K562 (cell line): ENCODE results near the gene TTL. TPM values are rescaled to one million over a fixed set of nuclear protein-coding genes. Genes with fewer than 3 reads are reported as not detected.
A peak's percentile ranks its signal among the peaks of the same experiment; 100 is the strongest.
"Not testable (repeated sequence)": the region's sequence is repeated elsewhere in the genome, so short reads cannot be mapped to it uniquely, and the experiment has no call there.

ENCODE experiments used
- ATAC-seq: fragments of 200-7000 bp; cut with Tn5 transposase; 3 replicates; pipeline ENCODE4 v1.9.1; 2020; ENCODE audit warnings: moderate library complexity
- BruUV-seq: library from RNA; stranded (reverse); fragments of 400-500 nt; replicated peaks from 2 replicates; lab custom pipeline; 2021; lab: Mats Ljungman, UMichigan
- CTCF ChIA-PET: fragments of 300-600 bp; formaldehyde crosslinking; extraction: SDS; loops from one replicate; lab custom pipeline; 2021; ENCODE audit warnings: low intra/inter-chr PET ratio; lab: Yijun Ruan, JAX
- POLR2A ChIA-PET: fragments of 300-600, 350-650 bp; sonication (Branson Sonifier 250); formaldehyde crosslinking; extraction: SDS; loops from one replicate; lab custom pipeline; 2021; ENCODE audit warnings: antibody characterized with exemption, inconsistent platforms; lab: Yijun Ruan, JAX
- DNase-seq, 4 experiments: peaks; one replicate each; pipeline versions ENCODE4 v3.0.0 to v3.0.0-alpha.2; 2011 to 2018; ENCODE audit warnings: low spot score in 3 of 4, mixed read lengths in 3 of 4; ENCODE audit errors: extremely low read depth in 1 of 4
- FAIRE-seq: peaks from 2 replicates; lab custom pipeline; 2011; peaks lifted over from hg19 to GRCh38; lab: Jason Lieb, UNC
- H2AFZ ChIP-seq: 2 replicates; pipeline ENCODE4 v1.6.0; 2011; ENCODE audit warnings: low read depth, low read length, control low read depth, inconsistent platforms
- H3K27ac ChIP-seq: fragments of 200-600 bp; 3 replicates; pipeline ENCODE4 v1.8.0; 2011; ENCODE audit warnings: low read depth, mild to moderate bottlenecking, control low read depth, inconsistent platforms, low read length, moderate library complexity, mixed read lengths; ENCODE audit errors: extremely low read depth
- H3K27me3 ChIP-seq, 2 experiments: fragments of 300-600 bp in 1 of 2; 2 replicates in 1 of 2; 3 replicates in 1 of 2; pipeline versions ENCODE4 v1.6.0 to v1.8.0; 2011; ENCODE audit warnings: inconsistent platforms in 2 of 2, low read length in 2 of 2, mild to moderate bottlenecking in 1 of 2, mixed read lengths in 1 of 2, moderate library complexity in 1 of 2; ENCODE audit not compliant: control insufficient read depth in 2 of 2, insufficient read depth in 2 of 2
- H3K36me3 ChIP-seq: fragments of 300-600 bp; 3 replicates; pipeline ENCODE4 v1.8.0; 2011; ENCODE audit warnings: mild to moderate bottlenecking, low read length, inconsistent platforms; ENCODE audit not compliant: control insufficient read depth, insufficient read depth
- H3K4me1 ChIP-seq, 2 experiments: fragments of 200-600 bp in 1 of 2; replicated peaks in 1 of 2; 2 replicates in 1 of 2; 3 replicates in 1 of 2; pipeline versions ENCODE4 v1.5.1 to v1.8.0; 2011; ENCODE audit warnings: inconsistent platforms in 2 of 2, low read length in 2 of 2, mild to moderate bottlenecking in 1 of 2, mixed read lengths in 1 of 2, moderate library complexity in 1 of 2; ENCODE audit not compliant: control insufficient read depth in 2 of 2, insufficient read depth in 2 of 2
- H3K4me2 ChIP-seq: 2 replicates; pipeline ENCODE4 v1.6.1; 2011; ENCODE audit warnings: low read length, control low read depth, inconsistent platforms, mixed read lengths; ENCODE audit not compliant: insufficient read depth
- H3K4me3 ChIP-seq: fragments of 200-600 bp; sonication (generic), shearing (Covaris generic); 2 replicates; pipeline ENCODE4 v1.5.1; 2016; ENCODE audit warnings: control low read depth, inconsistent platforms
- H3K79me2 ChIP-seq: fragments of 200-600 bp; 3 replicates; pipeline ENCODE4 v1.8.0; 2011; ENCODE audit warnings: low read length, inconsistent platforms; ENCODE audit not compliant: control insufficient read depth, insufficient read depth
- H3K9ac ChIP-seq, 2 experiments: 2 replicates each; pipeline versions ENCODE4 v1.6.0 to v1.6.1; 2011; ENCODE audit warnings: low read depth in 2 of 2, low read length in 2 of 2, control low read depth in 1 of 2, inconsistent platforms in 1 of 2, mild to moderate bottlenecking in 1 of 2, mixed read lengths in 1 of 2; ENCODE audit not compliant: insufficient read depth in 1 of 2
- H3K9me1 ChIP-seq: one replicate; pipeline ENCODE4 v1.6.0; 2011; ENCODE audit warnings: inconsistent platforms, mild to moderate bottlenecking, low read length, moderate library complexity; ENCODE audit not compliant: control insufficient read depth, insufficient read depth
- H3K9me3 ChIP-seq: replicated peaks from 2 replicates; pipeline ENCODE4 v1.5.1; 2011; ENCODE audit warnings: low read depth, low read length, inconsistent platforms; ENCODE audit not compliant: control insufficient read depth, insufficient read depth
- H4K20me1 ChIP-seq: replicated peaks from 2 replicates; pipeline ENCODE4 v1.6.1; 2011; ENCODE audit warnings: low read length, inconsistent platforms, mixed read lengths; ENCODE audit not compliant: control insufficient read depth, insufficient read depth
- REST ChIP-seq, 2 experiments: fragments of 450-650 bp; formaldehyde crosslinking in 1 of 2; IDR thresholded peaks; 2 replicates each; pipeline versions ENCODE4 v1.4.0 to v1.6.1; 2014 to 2020; ENCODE audit warnings: mild to moderate bottlenecking in 2 of 2, borderline replicate concordance in 1 of 2, low read depth in 1 of 2
- WGBS: fragments of 100-300 bp; shearing (Covaris generic); methylation state at CpG from one replicate; pipeline ENCODE4 v1.1.6; 2016; ENCODE audit warnings: low coverage, mixed read lengths; ENCODE audit not compliant: insufficient coverage; ENCODE audit errors: missing lambda C conversion rate; 5-methylcytosine and 5-hydroxymethylcytosine counted together
- in situ Hi-C: fragments of 300-500 bp; cut with MboI; formaldehyde crosslinking; loops from 4 replicates; pipeline ENCODE4 v1.15.0; 2018; ENCODE audit warnings: inconsistent platforms, mixed read lengths
- intact Hi-C: fragments of 100-400 bp; cut with micrococcal nuclease; formaldehyde crosslinking; loops from 2 replicates; pipeline ENCODE4 v1.14.2; 2022
- polyA plus RNA-seq, 8 experiments: library from polyadenylated mRNA; depleted of rRNA in 4 of 8; stranded (reverse) in 5 of 8; unstranded in 3 of 8; fragments of >200 nt; fragmentation: Nextera tagmentation in 2 of 8; fragmentation: Illumina TruSeq in 1 of 8; extraction: Ambion mirVana in 2 of 8; extraction: Trizol in 1 of 8; gene quantifications; 2 replicates each; pipeline versions ENCODE4 v1.2.1 to v1.2.3, GENCODE V29; 2011 to 2014; ENCODE audit warnings: inconsistent platforms in 1 of 8, missing spikeins in 1 of 8
- total RNA-seq, 7 experiments: library from RNA; depleted of rRNA in 6 of 7; stranded (reverse); fragments of >200 nt in 6 of 7; fragmentation: Illumina TruSeq in 2 of 7; extraction: Trizol in 2 of 7; gene quantifications; 2 replicates each; pipeline versions ENCODE4 v1.2.1 to v1.2.3, GENCODE V29; 2011 to 2021; ENCODE audit warnings: low replicate concordance in 1 of 7

The TTL gene
- total and polyA plus RNA-seq, 9 of the 15 experiments (the other 6 are each of a cell fraction or from before 2014, with no cell fraction given) = 9.4 to 54.4 (median 34.9) TPM

- H3K36me3 ChIP-seq, H3K27me3 ChIP-seq, H3K79me2 ChIP-seq, H3K4me3 ChIP-seq, H3K4me2 ChIP-seq, POLR2A ChIA-PET, ATAC-seq, BruUV-seq, CTCF ChIA-PET, H3K9me1 ChIP-seq, H2AFZ ChIP-seq, DNase-seq, in situ Hi-C loops, intact Hi-C loops, H3K27ac ChIP-seq, H3K9ac ChIP-seq, H4K20me1 ChIP-seq, H3K9me3 ChIP-seq, FAIRE-seq: not testable (repeated sequence)
- WGBS = 23% methylated on average over 29 of the region's 33 CpGs
- H3K4me1 ChIP-seq = peaks cover 0 to 24% of the 10 kb centered on the region in 2 experiments; a peak in 2 of 5 replicates
Observed at GRCh38 chr2:112434890-112435715, 46.9 kb upstream of the TTL start.

- H3K27me3 ChIP-seq; H3K4me2 ChIP-seq; H2AFZ ChIP-seq; H3K9me3 ChIP-seq; intact Hi-C loops; CTCF ChIA-PET; H3K4me3 ChIP-seq; POLR2A ChIA-PET; H3K9ac ChIP-seq; H3K9me1 ChIP-seq; FAIRE-seq; H3K36me3 ChIP-seq; H3K27ac ChIP-seq; BruUV-seq; DNase-seq; H4K20me1 ChIP-seq; in situ Hi-C loops; H3K79me2 ChIP-seq; TF ChIP-seq REST (CRISPR knock-in tag; IDR thresholded peaks at IDR 0.05; ENCODE audit: low read depth): not testable (repeated sequence)
- TF ChIP-seq REST (IDR thresholded peaks at IDR 0.05; ENCODE audit: borderline replicate concordance) = peak; percentile 75
- peaks cover 0 to 24% of the 10 kb centered on the region in 2 experiments; a peak in 2 of 5 replicates for H3K4me1 ChIP-seq
- 20% methylated on average over 18 of the region's 18 CpGs for WGBS
- peak; percentile 41; the same call in 1 of the 3 replicates for ATAC-seq
Observed at GRCh38 chr2:112435716-112436431, 46.1 kb upstream of the TTL start.
